OCI-LY3 (cell line): Measurements from ENCODE around the gene XXYLT1.

Experiments
- H2AFZ ChIP-seq: fragments of 200-600, 300-600 bp; shearing (Covaris generic); 2 replicates; pipeline ENCODE4 v1.6.0; 2014; ENCODE audit warnings: antibody characterized with exemption, low read depth, low read length
- H3K27ac ChIP-seq: fragments of 200-600, 300-600 bp; sonication (generic); 2 replicates; pipeline ENCODE4 v1.5.1; 2014; ENCODE audit warnings: mild to moderate bottlenecking, low read length, moderate library complexity, mixed read lengths
- H3K27me3 ChIP-seq: fragments of 200-600, 300-600 bp; sonication (generic); 2 replicates; pipeline ENCODE4 v1.6.1; 2014; ENCODE audit warnings: low read depth, low read length, mixed read lengths
- H3K36me3 ChIP-seq: fragments of 200-600, 300-600 bp; sonication (generic); replicated peaks from 2 replicates; pipeline ENCODE3; 2014; ENCODE audit warnings: low read depth, low read length, mixed read lengths
- H3K4me1 ChIP-seq: fragments of 300-600, 200-600 bp; sonication (generic); 2 replicates; pipeline ENCODE4 v1.6.1; 2014; ENCODE audit warnings: low read length, mixed read lengths
- H3K4me2 ChIP-seq: fragments of 200-600, 300-600 bp; sonication (generic); 2 replicates; pipeline ENCODE4 v1.6.1; 2014; ENCODE audit warnings: low read length, mixed read lengths
- H3K4me3 ChIP-seq: fragments of 300-600, 200-600 bp; sonication (generic); 2 replicates; pipeline ENCODE4 v1.5.1; 2014; ENCODE audit warnings: antibody characterized with exemption, mild to moderate bottlenecking, low read length, moderate library complexity
- H3K79me2 ChIP-seq: fragments of 300-600, 200-600 bp; shearing (Covaris generic); 2 replicates; pipeline ENCODE4 v1.6.1; 2014; ENCODE audit warnings: mild to moderate bottlenecking, low read length, mixed read lengths
- H3K9ac ChIP-seq: fragments of 300-600, 200-600 bp; shearing (Covaris generic); 2 replicates; pipeline ENCODE4 v1.6.0; 2014; ENCODE audit warnings: mild to moderate bottlenecking, low read length, moderate library complexity
- H3K9me3 ChIP-seq: fragments of 200-600, 300-600 bp; shearing (Covaris generic); 2 replicates; pipeline ENCODE4 v1.6.1; 2014; ENCODE audit warnings: low read length, mixed read lengths; ENCODE audit not compliant: insufficient read depth
- H4K20me1 ChIP-seq: fragments of 200-600, 300-600 bp; sonication (generic); 2 replicates; pipeline ENCODE4 v1.6.1; 2016; ENCODE audit warnings: low read length, mixed read lengths; ENCODE audit not compliant: insufficient read depth
- CTCF ChIP-seq: fragments of 200-600, 300-600 bp; sonication (generic); IDR thresholded peaks from 2 replicates; pipeline ENCODE4 v1.5.1; 2014; ENCODE audit warnings: antibody characterized with exemption, low read length, low read depth
- EZH2phosphoT487 ChIP-seq: fragments of 200-600 bp; shearing (Covaris generic); IDR thresholded peaks from 2 replicates; pipeline ENCODE4 v1.6.1; 2018; ENCODE audit warnings: antibody characterized with exemption, mixed run types, low read depth

The XXYLT1 gene

GRCh38 chr3:195059006-195059350, 212.0 kb downstream of the XXYLT1 start:
- Histone ChIP-seq H3K4me2 (no peak overlapping the region), H3K27me3 (0 out of 2 replicates have a peak, but pooled peaks cover 5% of the 10 kb centered on the region), H3K9ac (no peak overlapping the region), H3K79me2 (no peaks in the 10 kb centered on the region), H3K4me1 (no peaks in the 10 kb centered on the region), H2AFZ (no peak overlapping the region), H4K20me1 (no peaks in the 10 kb centered on the region), H3K27ac (no peak overlapping the region), H3K4me3 (no peak overlapping the region), H3K36me3 (no peaks in the 10 kb centered on the region), H3K9me3 (no peaks in the 10 kb centered on the region)
- TF ChIP-seq CTCF (no peak), EZH2phosphoT487 (no peak)

- H3K27ac ChIP-seq, result no peak overlapping the region
- H3K9me3 ChIP-seq, result no peaks in the 10 kb centered on the region
- TF ChIP-seq EZH2phosphoT487 (no peak), CTCF (no peak)
- H2AFZ ChIP-seq, result no peak overlapping the region
- H3K27me3 ChIP-seq, result 0 out of 2 replicates have a peak, but pooled peaks cover 5% of the 10 kb centered on the region
- no peaks in the 10 kb centered on the region for H3K4me1 ChIP-seq
- H4K20me1 ChIP-seq, result no peaks in the 10 kb centered on the region
- no peak overlapping the region for H3K4me3 ChIP-seq
- H3K36me3 ChIP-seq, result no peaks in the 10 kb centered on the region
- H3K4me2 ChIP-seq, result no peak overlapping the region
- H3K79me2 ChIP-seq, result no peaks in the 10 kb centered on the region
- H3K9ac ChIP-seq, result no peak overlapping the region
Measured at GRCh38 chr3:195058336-195059005, 212.5 kb downstream of the XXYLT1 start.

GRCh38 chr3:195057716-195058115, 213.2 kb downstream of the XXYLT1 start:
- TF ChIP-seq EZH2phosphoT487, result no peak
- no peak overlapping the region for H3K4me3 ChIP-seq

GRCh38 chr3:195056506-195056905, 214.5 kb downstream of the XXYLT1 start:
- no peak for TF ChIP-seq EZH2phosphoT487
- TF ChIP-seq CTCF, result no peak
- H3K27me3 ChIP-seq, result peaks cover 16% of the 10 kb centered on the region

More at GRCh38 chr3:195057716-195058115, 213.2 kb downstream of the XXYLT1 start:
- H2AFZ ChIP-seq, result no peak overlapping the region
- H4K20me1 ChIP-seq, result no peaks in the 10 kb centered on the region
- no peaks in the 10 kb centered on the region for H3K36me3 ChIP-seq
- no peaks in the 10 kb centered on the region for H3K9me3 ChIP-seq
- H3K27me3 ChIP-seq, result peaks cover 7% of the 10 kb centered on the region; the same call in 1 of the 2 replicates
- no peaks in the 10 kb centered on the region for H3K4me1 ChIP-seq
- no peak overlapping the region for H3K27ac ChIP-seq
- H3K4me2 ChIP-seq, result no peak overlapping the region
- H3K9ac ChIP-seq, result no peak overlapping the region
- no peaks in the 10 kb centered on the region for H3K79me2 ChIP-seq

More at GRCh38 chr3:195056506-195056905, 214.5 kb downstream of the XXYLT1 start:
- no peak overlapping the region for H2AFZ ChIP-seq
- H3K79me2 ChIP-seq, result no peaks in the 10 kb centered on the region
- H3K36me3 ChIP-seq, result no peaks in the 10 kb centered on the region
- H3K9ac ChIP-seq, result no peak overlapping the region
- no peak overlapping the region for H3K4me2 ChIP-seq
- H3K4me1 ChIP-seq, result no peaks in the 10 kb centered on the region
- no peak overlapping the region for H3K27ac ChIP-seq
- H4K20me1 ChIP-seq, result no peaks in the 10 kb centered on the region
- no peak overlapping the region for H3K4me3 ChIP-seq
- H3K9me3 ChIP-seq, result no peaks in the 10 kb centered on the region
